CD14-positive monocyte (primary cell): ENCODE results near the gene GPHN. TPM values are rescaled to one million over a fixed set of nuclear protein-coding genes. Genes with fewer than 3 reads are reported as not detected.

Experiments
- DNase-seq, 3 donors: peaks; one replicate each; pipeline ENCODE4 v3.0.0-alpha.2; 2011 to 2022
- H2AFZ ChIP-seq: 2 replicates; pipeline ENCODE4 v1.6.0; 2012; ENCODE audit warnings: mild to moderate bottlenecking, low read depth, low read length, inconsistent platforms; ENCODE audit not compliant: insufficient read depth, poor library complexity, severe bottlenecking
- H3K27ac ChIP-seq, 2 donors: 1 replicate in 1 of 2; 2 replicates in 1 of 2; pipeline ENCODE4 v1.5.1; 2012 to 2013; ENCODE audit warnings: low read length in 2 of 2, control low read depth in 1 of 2, inconsistent platforms in 1 of 2, low read depth in 1 of 2, mild to moderate bottlenecking in 1 of 2
- H3K27me3 ChIP-seq, 2 donors: one replicate each; pipeline versions ENCODE4 v1.6.0 to v1.6.1; 2011 to 2013; ENCODE audit warnings: low read length in 2 of 2; ENCODE audit not compliant: control insufficient read depth in 2 of 2, insufficient read depth in 2 of 2
- H3K36me3 ChIP-seq, 2 donors: replicated peaks in 1 of 2; 1 replicate in 1 of 2; 2 replicates in 1 of 2; pipeline versions ENCODE4 v1.5.1 to v1.6.1; 2012 to 2013; ENCODE audit warnings: low read length in 2 of 2, control low read depth in 1 of 2, inconsistent platforms in 1 of 2, mild to moderate bottlenecking in 1 of 2; ENCODE audit not compliant: insufficient read depth in 2 of 2, control insufficient read depth in 1 of 2
- H3K4me1 ChIP-seq, 2 donors: 1 replicate in 1 of 2; 2 replicates in 1 of 2; pipeline versions ENCODE4 v1.5.1 to v1.6.1; 2012 to 2013; ENCODE audit warnings: low read length in 2 of 2, control low read depth in 1 of 2, inconsistent platforms in 1 of 2, mild to moderate bottlenecking in 1 of 2, moderate library complexity in 1 of 2; ENCODE audit not compliant: insufficient read depth in 2 of 2, control insufficient read depth in 1 of 2
- H3K4me2 ChIP-seq: replicated peaks from 2 replicates; pipeline ENCODE3; 2012; ENCODE audit warnings: low read length, moderate library complexity, mild to moderate bottlenecking; ENCODE audit not compliant: poor library complexity, severe bottlenecking; ENCODE audit errors: extremely low read depth
- H3K4me3 ChIP-seq, 3 experiments: fragments of 200-600 bp in 1 of 3; sonication (generic) in 1 of 3; replicated peaks in 1 of 3; 1 replicate in 2 of 3; 2 replicates in 1 of 3; pipeline ENCODE4 v1.5.1; 2011 to 2013; ENCODE audit warnings: low read length in 3 of 3, mild to moderate bottlenecking in 3 of 3, control low read depth in 2 of 3, low read depth in 2 of 3, inconsistent platforms in 1 of 3, moderate library complexity in 1 of 3
- H3K79me2 ChIP-seq: 2 replicates; pipeline ENCODE4 v1.6.0; 2012; ENCODE audit warnings: mild to moderate bottlenecking, control low read depth, inconsistent platforms, low read length, moderate library complexity; ENCODE audit not compliant: insufficient read depth
- H3K9ac ChIP-seq: 2 replicates; pipeline ENCODE4 v1.6.0; 2017; ENCODE audit warnings: low read length, mild to moderate bottlenecking; ENCODE audit not compliant: insufficient read depth, poor library complexity, severe bottlenecking
- H3K9me3 ChIP-seq, 2 donors: replicated peaks in 1 of 2; 1 replicate in 1 of 2; 2 replicates in 1 of 2; pipeline versions ENCODE4 v1.5.1 to v1.6.1; 2012 to 2013; ENCODE audit warnings: low read length in 2 of 2, control low read depth in 1 of 2; ENCODE audit not compliant: control insufficient read depth in 1 of 2, insufficient read depth in 1 of 2
- H4K20me1 ChIP-seq: 2 replicates; pipeline ENCODE4 v1.6.0; 2012; ENCODE audit warnings: mild to moderate bottlenecking, low read length, control low read depth, moderate library complexity; ENCODE audit not compliant: insufficient read depth
- H3K27ac Mint-ChIP-seq, 7 donors: one replicate each; pipeline ENCODE4 v1.8.0; 2020; ENCODE audit warnings: mild to moderate bottlenecking in 7 of 7, mixed read lengths in 7 of 7, moderate library complexity in 6 of 7, inconsistent platforms in 2 of 7
- H3K27me3 Mint-ChIP-seq, 3 donors: one replicate each; pipeline ENCODE4 v1.8.0; 2021 to 2022; ENCODE audit warnings: low read depth in 3 of 3, mild to moderate bottlenecking in 3 of 3, mixed read lengths in 3 of 3, moderate library complexity in 3 of 3, inconsistent platforms in 1 of 3
- H3K36me3 Mint-ChIP-seq, 2 donors: one replicate each; pipeline ENCODE4 v1.8.0; 2020; ENCODE audit warnings: mixed read lengths in 2 of 2, inconsistent platforms in 1 of 2, mild to moderate bottlenecking in 1 of 2
- H3K4me1 Mint-ChIP-seq: one replicate; pipeline ENCODE4 v1.8.0; 2020; ENCODE audit warnings: mild to moderate bottlenecking, mixed read lengths
- H3K4me3 Mint-ChIP-seq, 2 donors: one replicate each; pipeline ENCODE4 v1.8.0; 2020; ENCODE audit warnings: mild to moderate bottlenecking in 2 of 2, mixed read lengths in 2 of 2, moderate library complexity in 1 of 2
- H3K9me3 Mint-ChIP-seq, 7 donors: one replicate each; pipeline ENCODE4 v1.8.0; 2020 to 2022; ENCODE audit warnings: mixed read lengths in 7 of 7, mild to moderate bottlenecking in 6 of 7, moderate library complexity in 6 of 7, inconsistent platforms in 2 of 7
- CTCF ChIP-seq: fragments of 200-600 bp; IDR thresholded peaks from one replicate; pipeline ENCODE4 v1.8.0; 2022; ENCODE audit warnings: antibody characterized with exemption, mild to moderate bottlenecking
- WGBS: methylation state at CpG from one replicate; pipeline ENCODE4 v1.1.5; 2013; ENCODE audit warnings: missing lambda C conversion rate; ENCODE audit not compliant: insufficient coverage; 5-methylcytosine and 5-hydroxymethylcytosine counted together
- intact Hi-C, 2 donors: fragments of 100-400 bp; cut with micrococcal nuclease; formaldehyde crosslinking; loops; one replicate each; pipeline versions ENCODE4 v1.15.0 to v1.15.1; 2023
- polyA plus RNA-seq, 3 donors: library from polyadenylated mRNA; depleted of rRNA in 1 of 3; unstranded in 2 of 3; stranded (reverse) in 1 of 3; fragments of 300-500 nt in 2 of 3; fragments of >200 nt in 1 of 3; fragmentation: Illumina TruSeq in 2 of 3; gene quantifications; 1 replicate in 2 of 3; 2 replicates in 1 of 3; pipeline ENCODE4 v1.2.3, GENCODE V29; 2012 to 2021

Gene GPHN
- polyA plus RNA-seq, 3 donors = 1.9 to 3.1 (median 3.0) TPM

DNA sequence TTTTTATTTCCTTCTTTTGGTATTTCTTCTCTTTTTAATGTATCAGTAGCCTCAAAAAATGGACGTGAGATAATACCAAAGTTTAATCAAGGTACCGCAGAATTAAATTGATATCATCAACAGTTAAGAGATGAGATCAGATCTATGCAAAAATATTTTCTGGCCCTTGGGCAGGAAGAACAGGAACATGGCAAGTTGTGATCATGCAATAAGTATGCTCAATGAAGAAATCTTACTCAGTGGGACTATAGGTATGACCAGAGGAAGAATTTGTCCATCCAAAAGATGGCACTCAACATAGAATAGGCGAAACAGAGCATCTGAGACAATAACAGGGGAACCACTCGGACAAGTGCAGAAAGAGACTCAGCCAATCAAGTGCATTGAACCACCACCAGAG, 680.4 kb downstream of the GPHN start:
- intact Hi-C loops = no loop called here
- TF ChIP-seq CTCF = no peak
- 94% methylated on average over 4 of the region's 4 CpGs for WGBS

DNA sequence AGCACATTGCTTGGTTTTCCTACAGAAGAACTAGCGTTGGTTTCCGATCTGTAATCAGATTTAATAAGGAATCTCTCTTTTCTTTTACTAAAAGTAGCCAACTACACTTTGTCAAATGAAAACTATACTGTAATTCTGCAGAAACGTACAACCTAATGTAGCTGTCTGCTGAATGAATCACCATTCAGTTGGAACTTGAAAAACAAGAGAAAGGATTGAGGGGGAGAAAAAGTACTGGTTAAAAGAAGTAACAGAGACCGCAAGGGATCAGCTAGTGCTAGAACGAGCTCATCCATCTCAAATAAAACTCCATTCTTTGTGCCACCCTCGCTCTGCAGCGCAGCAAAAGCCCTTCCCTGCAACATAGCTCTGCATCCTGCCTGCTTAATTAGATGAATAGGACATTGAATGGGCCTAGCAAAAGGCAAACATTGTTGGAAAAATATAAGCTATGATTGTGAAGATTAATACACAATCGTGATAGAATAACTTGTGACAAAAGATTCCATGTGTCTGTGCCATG, 683.9 kb downstream of the GPHN start:
- H3K4me2 ChIP-seq = no peak overlapping the region

More for the DNA sequence above, 680.4 kb downstream of the GPHN start:
- no peak overlapping the region for H3K4me3 ChIP-seq
- no peak overlapping the region for H2AFZ ChIP-seq
- no peaks in the 10 kb centered on the region for H3K36me3 ChIP-seq
- Mint-ChIP-seq H3K4me1 (peaks cover 6% of the 10 kb centered on the region), H3K4me3 (no peak overlapping the region), H3K9me3 (peaks cover 0 to 2% (median 0%) of the 10 kb centered on the region in 7 donors), H3K27ac (no peak overlapping the region), H3K27me3 (peaks cover 2 to 7% (median 4%) of the 10 kb centered on the region in 3 donors), H3K36me3 (no peaks in the 10 kb centered on the region)
- peaks cover 0 to 8% of the 10 kb centered on the region in 2 donors for H3K4me1 ChIP-seq
- no peaks in the 10 kb centered on the region for H3K9me3 ChIP-seq
- peaks cover 0 to 2% of the 10 kb centered on the region in 2 donors for H3K27me3 ChIP-seq
- H3K9ac ChIP-seq = no peak overlapping the region
- no peak overlapping the region for H3K4me2 ChIP-seq
- H4K20me1 ChIP-seq = no peaks in the 10 kb centered on the region
- DNase-seq = no peak
- no peak overlapping the region for H3K27ac ChIP-seq
- H3K79me2 ChIP-seq = no peaks in the 10 kb centered on the region

More for the DNA sequence above, 683.9 kb downstream of the GPHN start:
- no CpG with 5 or more reads among the region's 8 CpGs for WGBS
- H3K27ac ChIP-seq = no peak overlapping the region
- H3K4me1 Mint-ChIP-seq = peaks cover 6% of the 10 kb centered on the region
- H3K27me3 ChIP-seq = peaks cover 0 to 2% of the 10 kb centered on the region in 2 donors
- H3K36me3 ChIP-seq = no peaks in the 10 kb centered on the region
- intact Hi-C loops = no loop called here
- no peak overlapping the region for H3K4me3 Mint-ChIP-seq
- no peaks in the 10 kb centered on the region for H3K36me3 Mint-ChIP-seq
- no peaks in the 10 kb centered on the region for H3K9me3 ChIP-seq
- DNase-seq = no peak
- no peak overlapping the region for H3K9ac ChIP-seq
- peaks cover 0 to 3% (median 0%) of the 10 kb centered on the region in 7 donors for H3K9me3 Mint-ChIP-seq
- no peaks in the 10 kb centered on the region for H3K79me2 ChIP-seq
- no peak overlapping the region for H2AFZ ChIP-seq
- H3K4me1 ChIP-seq = peaks cover 0 to 8% of the 10 kb centered on the region in 2 donors
- H4K20me1 ChIP-seq = no peaks in the 10 kb centered on the region
- peaks cover 2 to 7% (median 5%) of the 10 kb centered on the region in 3 donors for H3K27me3 Mint-ChIP-seq
- no peak for TF ChIP-seq CTCF
- H3K27ac Mint-ChIP-seq = no peak overlapping the region
- no peak overlapping the region for H3K4me3 ChIP-seq
